Spinal cord (tissue), 10 donors: ENCODE data around the gene C16orf96. TPM values are rescaled to one million over a fixed set of nuclear protein-coding genes. Genes with fewer than 3 reads are reported as not detected.
"Not testable (repeated sequence)": the region's sequence is repeated elsewhere in the genome, so short reads cannot be mapped to it uniquely, and the experiment has no call there.

Source experiments
- DNase-seq, 6 donors: peaks; one replicate each; pipeline versions ENCODE4 v3.0.0 to v3.0.0-alpha.2; 2013 to 2015; ENCODE audit warnings: low spot score in 6 of 6, low read depth in 4 of 6
- H3K27ac ChIP-seq: one replicate; pipeline ENCODE4 v1.5.1; 2013; ENCODE audit warnings: low read depth, low read length, control low read depth
- H3K27me3 ChIP-seq: one replicate; pipeline ENCODE4 v1.6.1; 2013; ENCODE audit warnings: low read length; ENCODE audit not compliant: control insufficient read depth, insufficient read depth
- H3K36me3 ChIP-seq: one replicate; pipeline ENCODE4 v1.6.1; 2013; ENCODE audit warnings: low read length; ENCODE audit not compliant: control insufficient read depth, insufficient read depth
- H3K4me1 ChIP-seq: one replicate; pipeline ENCODE4 v1.6.1; 2013; ENCODE audit warnings: low read length; ENCODE audit not compliant: control insufficient read depth, insufficient read depth
- H3K4me3 ChIP-seq: one replicate; pipeline ENCODE4 v1.5.1; 2013; ENCODE audit warnings: low read depth, low read length, control low read depth
- H3K9me3 ChIP-seq: one replicate; pipeline ENCODE4 v1.6.1; 2013; ENCODE audit warnings: low read length; ENCODE audit not compliant: control insufficient read depth, insufficient read depth
- WGBS: methylation state at CpG from one replicate; pipeline ENCODE4 v1.1.5; 2013; ENCODE audit warnings: missing lambda C conversion rate; ENCODE audit not compliant: insufficient coverage; 5-methylcytosine and 5-hydroxymethylcytosine counted together
- polyA plus RNA-seq, 2 donors: library from polyadenylated mRNA; unstranded; fragments of 120-200 nt; gene quantifications; one replicate each; pipeline ENCODE4 v1.2.1, GENCODE V29; 2013; ENCODE audit not compliant: insufficient read length in 2 of 2
- total RNA-seq, 2 donors: library from RNA; depleted of rRNA in 1 of 2; stranded (reverse); fragments of 120-200 nt in 1 of 2; fragments of >200 nt in 1 of 2; gene quantifications; one replicate each; pipeline versions ENCODE4 v1.2.3 to v1.2.4, GENCODE V29; 2013 to 2014
- donor health status: healthy.

C16orf96 gene
- total and polyA plus RNA-seq, 4 donors: 0.50 to 0.74 (median 0.60) TPM

GRCh38 chr16:4556580-4556979, 440 bp downstream of the C16orf96 start:
- 91% methylated on average over 12 of the region's 14 CpGs for WGBS
- Histone ChIP-seq H3K36me3 (no peaks in the 10 kb centered on the region), H3K27me3 (no peaks in the 10 kb centered on the region), H3K27ac (no peak overlapping the region), H3K9me3 (no peaks in the 10 kb centered on the region), H3K4me1 (peaks cover 8% of the 10 kb centered on the region), H3K4me3 (no peak overlapping the region)
- no peak for DNase-seq

- no peak for DNase-seq
- Histone ChIP-seq H3K27me3 (no peaks in the 10 kb centered on the region), H3K36me3 (no peaks in the 10 kb centered on the region), H3K9me3 (no peaks in the 10 kb centered on the region), H3K4me1 (peaks cover 16% of the 10 kb centered on the region), H3K4me3 (no peak overlapping the region), H3K27ac (no peak overlapping the region)
- WGBS: 74% methylated on average over 10 of the region's 10 CpGs
Observed at GRCh38 chr16:4557973-4558372, 1.8 kb downstream of the C16orf96 start.

GRCh38 chr16:4561596-4561995, 5.5 kb downstream of the C16orf96 start:
- no peaks in the 10 kb centered on the region for H3K27me3 ChIP-seq
- peaks cover 16% of the 10 kb centered on the region for H3K4me1 ChIP-seq
- no peak overlapping the region for H3K4me3 ChIP-seq
- H3K9me3 ChIP-seq: no peaks in the 10 kb centered on the region
- DNase-seq: peak in 5 of 6 donors; percentile 51 to 92 (median 80)
- WGBS: 23% methylated on average over 5 of the region's 9 CpGs
- no peaks in the 10 kb centered on the region for H3K36me3 ChIP-seq
- H3K27ac ChIP-seq: peak overlapping the region; percentile 78

DNA sequence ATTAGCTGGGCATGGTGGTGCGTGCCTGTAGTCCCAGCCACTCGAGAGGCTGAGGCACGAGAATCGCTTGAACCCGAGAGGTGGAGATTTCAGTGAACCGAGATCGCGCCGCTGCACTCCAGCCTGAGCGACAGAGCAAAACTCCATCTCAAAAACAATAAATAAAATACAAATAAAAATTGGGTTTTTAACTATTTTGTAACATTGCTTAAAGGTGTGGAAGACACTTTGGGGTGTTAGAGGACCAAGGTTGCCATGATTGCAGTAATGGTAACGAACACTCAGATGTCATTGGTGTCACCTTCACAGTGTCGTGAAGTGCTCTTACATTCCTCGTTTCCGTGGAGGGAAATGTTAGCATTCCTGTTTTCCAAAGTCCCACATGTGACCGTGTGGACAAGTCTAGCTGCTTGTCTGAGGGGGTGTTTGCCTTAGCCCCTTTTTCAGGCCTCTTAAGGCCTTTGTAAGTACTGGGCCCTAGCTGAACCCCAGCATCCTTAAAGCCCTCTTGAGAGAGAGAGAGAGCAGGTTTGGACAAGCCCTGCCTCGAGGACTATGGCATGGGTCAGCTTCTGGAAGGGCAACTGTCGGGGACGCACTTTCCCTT, 8.6 kb downstream of the C16orf96 start:
- no peaks in the 10 kb centered on the region for H3K27me3 ChIP-seq
- H3K36me3 ChIP-seq: no peaks in the 10 kb centered on the region
- DNase-seq: no peak
- H3K27ac ChIP-seq: no peak overlapping the region
- no peak overlapping the region for H3K4me3 ChIP-seq
- WGBS: 93% methylated on average over 9 of the region's 18 CpGs
- no peaks in the 10 kb centered on the region for H3K9me3 ChIP-seq
- H3K4me1 ChIP-seq: peaks cover 16% of the 10 kb centered on the region

- Histone ChIP-seq H3K27me3 (no peaks in the 10 kb centered on the region), H3K36me3 (no peaks in the 10 kb centered on the region), H3K9me3 (no peaks in the 10 kb centered on the region), H3K27ac (no peak overlapping the region), H3K4me3 (no peak overlapping the region), H3K4me1 (peaks cover 12% of the 10 kb centered on the region)
- no CpG with 5 or more reads among the region's 3 CpGs for WGBS
- no peak for DNase-seq
Observed at GRCh38 chr16:4566144-4566543, 10.0 kb downstream of the C16orf96 start.

- 81% methylated on average over 3 of the region's 6 CpGs for WGBS
- no peak overlapping the region for H3K4me3 ChIP-seq
- no peaks in the 10 kb centered on the region for H3K9me3 ChIP-seq
- no peak overlapping the region for H3K27ac ChIP-seq
- no peaks in the 10 kb centered on the region for H3K36me3 ChIP-seq
- H3K4me1 ChIP-seq: no peaks in the 10 kb centered on the region
- no peaks in the 10 kb centered on the region for H3K27me3 ChIP-seq
- no peak for DNase-seq
Observed at GRCh38 chr16:4570086-4570485, 13.9 kb downstream of the C16orf96 start.

DNA sequence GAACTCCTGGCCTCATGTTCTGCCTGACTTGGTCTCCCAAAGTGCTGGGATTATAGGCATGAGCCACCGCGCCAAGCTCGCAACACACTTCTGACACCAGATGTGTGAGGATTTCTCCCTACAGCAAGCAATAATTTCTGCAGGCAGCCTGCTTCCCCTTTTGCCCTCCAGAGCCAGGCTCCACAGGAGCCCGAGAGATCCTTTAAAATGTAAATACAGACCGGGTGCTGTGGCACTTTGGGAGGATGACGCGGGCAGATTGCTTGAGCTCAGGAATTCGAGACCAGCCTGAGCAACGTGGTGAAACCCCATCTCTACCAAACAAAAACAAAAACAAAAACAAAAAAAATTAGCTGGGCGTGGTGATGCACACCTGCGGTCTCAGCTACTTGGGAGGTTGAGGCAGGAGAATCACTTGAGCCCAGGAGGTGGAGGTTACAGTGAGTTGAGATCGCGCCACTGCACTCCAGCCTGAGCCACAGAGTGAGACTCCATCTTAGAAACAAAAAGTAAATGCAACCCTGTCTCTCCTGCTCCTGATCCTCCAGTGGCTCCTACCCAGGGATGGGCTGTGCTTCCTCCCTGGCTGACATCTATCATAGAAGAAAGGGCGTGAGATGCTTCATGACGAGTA, 14.7 kb downstream of the C16orf96 start:
- Histone ChIP-seq H3K4me1 (no peaks in the 10 kb centered on the region), H3K27me3 (no peaks in the 10 kb centered on the region), H3K4me3 (no peak overlapping the region), H3K9me3 (no peaks in the 10 kb centered on the region), H3K27ac (no peak overlapping the region), H3K36me3 (peaks cover 3% of the 10 kb centered on the region)
- DNase-seq: no peak
- WGBS: 60% methylated on average over 10 of the region's 15 CpGs

DNA sequence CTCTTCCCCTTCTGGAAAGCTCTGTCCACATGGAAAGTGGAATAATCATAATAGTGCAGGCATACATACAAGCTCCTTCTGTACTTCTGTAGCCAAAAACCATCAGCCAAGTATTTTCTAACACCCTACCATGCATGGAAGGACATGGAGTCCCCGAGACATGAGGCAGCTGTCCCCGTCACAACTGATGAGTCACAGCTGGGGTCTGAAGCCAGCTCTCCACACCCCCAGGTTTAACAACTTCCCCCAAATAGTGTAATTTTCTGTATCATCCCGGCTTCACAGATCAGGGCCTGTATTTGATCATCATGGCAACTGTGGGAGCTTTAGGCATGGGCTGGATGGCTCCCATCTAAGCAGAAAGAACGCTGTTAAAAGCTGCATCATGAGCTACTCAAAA, 16.6 kb downstream of the C16orf96 start:
- no peaks in the 10 kb centered on the region for H3K27me3 ChIP-seq
- peaks cover 3% of the 10 kb centered on the region for H3K36me3 ChIP-seq
- no peaks in the 10 kb centered on the region for H3K9me3 ChIP-seq
- no peaks in the 10 kb centered on the region for H3K4me1 ChIP-seq
- 57% methylated on average over 3 of the region's 4 CpGs for WGBS
- DNase-seq: peak in 1 of 6 donors; percentile 5
- no peak overlapping the region for H3K27ac ChIP-seq
- H3K4me3 ChIP-seq: no peak overlapping the region

DNA sequence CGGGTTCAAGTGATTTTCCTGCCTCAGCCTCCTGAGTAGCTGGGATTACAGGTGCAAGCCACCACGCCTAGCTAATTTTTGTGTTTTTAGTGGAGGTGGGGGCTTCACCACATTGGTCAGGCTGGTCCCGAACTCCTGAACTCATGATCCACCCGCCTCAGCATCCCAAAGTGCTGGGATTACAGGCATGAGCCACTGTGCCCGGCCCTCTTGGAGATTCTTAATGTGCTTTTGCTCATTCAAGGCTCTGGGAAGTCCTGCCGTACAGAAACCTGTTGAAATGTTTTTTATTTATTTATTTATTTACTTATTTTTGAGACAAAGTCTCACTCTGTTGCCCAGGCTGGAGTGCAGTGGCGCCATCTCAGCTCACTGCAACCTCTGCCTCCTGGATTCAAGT, 17.8 kb downstream of the C16orf96 start:
- H3K36me3 ChIP-seq, H3K27ac ChIP-seq, H3K4me3 ChIP-seq, H3K27me3 ChIP-seq, DNase-seq, H3K9me3 ChIP-seq, H3K4me1 ChIP-seq: not testable (repeated sequence)
- WGBS: 76% methylated on average over 3 of the region's 7 CpGs
